Mammary epithelial cell (primary cell): ENCODE measurements around the gene SERBP1.
"Not testable (repeated sequence)": the region's sequence is repeated elsewhere in the genome, so short reads cannot be mapped to it uniquely, and the experiment has no call there.

ENCODE experiments used
- CTCF ChIP-seq, 2 donors: IDR thresholded peaks in 1 of 2; conservative IDR thresholded peaks in 1 of 2; 2 replicates each; pipeline ENCODE4 v1.5.1; 2011 to 2012; ENCODE audit warnings: inconsistent platforms in 2 of 2, low read length in 2 of 2, mild to moderate bottlenecking in 2 of 2, control low read depth in 1 of 2, low read depth in 1 of 2; ENCODE audit not compliant: insufficient read depth in 1 of 2; ENCODE audit errors: extremely low read depth in 1 of 2
- EZH2 ChIP-seq: IDR thresholded peaks from 2 replicates; pipeline ENCODE4 v1.6.1; 2012; ENCODE audit warnings: low read length, inconsistent platforms, borderline replicate concordance

GRCh38 chr1:67400029-67400786, 30.0 kb downstream of the SERBP1 start:
- TF ChIP-seq CTCF (conservative IDR thresholded peaks at IDR 0.05 in 1 of 2, IDR thresholded peaks at IDR 0.05 in 1 of 2; ENCODE audit: extremely low read depth in 1 of 2, insufficient read depth in 1 of 2, low read depth in 1 of 2, low read length in 2 of 2); EZH2: not testable (repeated sequence)
